Thoracic aorta (tissue), 2 donors: ENCODE measurements around the gene LRMDA. TPM values are rescaled to one million over a fixed set of nuclear protein-coding genes. Genes with fewer than 3 reads are reported as not detected.

Source experiments
- ATAC-seq: fragments of 150-250 bp; one replicate; pipeline ENCODE4 v1.8.0; 2017; ENCODE audit warnings: low read depth; ENCODE audit not compliant: insufficient number of reproducible peaks, low FRiP score
- DNase-seq: peaks from one replicate; pipeline ENCODE4 v3.0.0-alpha.2; 2020; ENCODE audit warnings: low spot score
- H3K27ac ChIP-seq, 2 donors: fragments of 200-600 bp; sonication (generic); 1 replicate in 1 of 2; 2 replicates in 1 of 2; pipeline ENCODE4 v1.5.1; 2016; ENCODE audit warnings: mild to moderate bottlenecking in 2 of 2, moderate library complexity in 2 of 2
- H3K27me3 ChIP-seq: fragments of 200-600 bp; sonication (generic); replicated peaks from 2 replicates; pipeline ENCODE4 v1.6.0; 2016; ENCODE audit warnings: mild to moderate bottlenecking; ENCODE audit not compliant: insufficient read depth
- H3K36me3 ChIP-seq: fragments of 200-600 bp; sonication (generic); one replicate; pipeline ENCODE4 v1.5.1; 2016
- H3K4me1 ChIP-seq, 2 donors: fragments of 200-600 bp; sonication (generic); 1 replicate in 1 of 2; 2 replicates in 1 of 2; pipeline versions ENCODE4 v1.5.1 to v1.6.0; 2016; ENCODE audit warnings: low read depth in 2 of 2, mild to moderate bottlenecking in 1 of 2; ENCODE audit not compliant: control insufficient read depth in 1 of 2
- H3K4me3 ChIP-seq: fragments of 200-600 bp; sonication (generic); 2 replicates; pipeline ENCODE4 v1.5.1; 2016; ENCODE audit warnings: mild to moderate bottlenecking
- H3K9me3 ChIP-seq: fragments of 200-600 bp; sonication (generic); 2 replicates; pipeline ENCODE4 v1.5.1; 2016
- CTCF ChIP-seq: fragments of 200-600 bp; sonication (generic); IDR thresholded peaks from one replicate; pipeline ENCODE4 v1.5.1; 2019; ENCODE audit warnings: antibody characterized with exemption
- total RNA-seq, 2 donors: library from RNA; depleted of rRNA; stranded (reverse); fragments of >200 nt; gene quantifications; one replicate each; pipeline versions ENCODE4 v1.1.0 to v1.2.3, GENCODE V29; 2016

The LRMDA gene
- total RNA-seq, 2 donors from 2014 or later, result 8.3 to 36.6 TPM

- DNase-seq (no peak), ATAC-seq (no peak)
- Histone ChIP-seq H3K4me1 (no peaks in the 10 kb centered on the region), H3K36me3 (no peaks in the 10 kb centered on the region), H3K27me3 (no peaks in the 10 kb centered on the region), H3K9me3 (no peaks in the 10 kb centered on the region), H3K27ac (no peak overlapping the region), H3K4me3 (no peak overlapping the region)
- no peak for TF ChIP-seq CTCF
These were observed 699.5 kb downstream of the LRMDA start for GRCh38 chr10:76130892-76131291.

GRCh38 chr10:76133597-76134255 is 702.3 kb downstream of the LRMDA start:
- H3K36me3 ChIP-seq, result no peaks in the 10 kb centered on the region
- no peaks in the 10 kb centered on the region for H3K27me3 ChIP-seq
- no peaks in the 10 kb centered on the region for H3K9me3 ChIP-seq
- no peaks in the 10 kb centered on the region for H3K4me1 ChIP-seq
- no peak overlapping the region for H3K4me3 ChIP-seq
- no peak for TF ChIP-seq CTCF
- DNase-seq, result no peak
- H3K27ac ChIP-seq, result no peak overlapping the region
- ATAC-seq, result no peak

- no peaks in the 10 kb centered on the region for H3K36me3 ChIP-seq
- H3K27ac ChIP-seq, result no peak overlapping the region
- DNase-seq (no peak), ATAC-seq (no peak)
- H3K9me3 ChIP-seq, result no peaks in the 10 kb centered on the region
- TF ChIP-seq CTCF, result no peak
- H3K4me3 ChIP-seq, result no peak overlapping the region
- H3K4me1 ChIP-seq, result no peaks in the 10 kb centered on the region
- no peaks in the 10 kb centered on the region for H3K27me3 ChIP-seq
These were observed 705.5 kb downstream of the LRMDA start for GRCh38 chr10:76136961-76137360.

GRCh38 chr10:76138286-76138685 is 706.9 kb downstream of the LRMDA start:
- Histone ChIP-seq H3K36me3 (no peaks in the 10 kb centered on the region), H3K4me3 (no peak overlapping the region), H3K9me3 (no peaks in the 10 kb centered on the region), H3K27me3 (no peaks in the 10 kb centered on the region), H3K27ac (no peak overlapping the region), H3K4me1 (no peaks in the 10 kb centered on the region)
- TF ChIP-seq CTCF, result no peak
- DNase-seq (no peak), ATAC-seq (no peak)

- TF ChIP-seq CTCF, result no peak
These were observed 707.5 kb downstream of the LRMDA start for GRCh38 chr10:76138906-76139305.

More at GRCh38 chr10:76138906-76139305, 707.5 kb downstream of the LRMDA start:
- Histone ChIP-seq H3K27me3 (no peaks in the 10 kb centered on the region), H3K27ac (no peak overlapping the region), H3K4me3 (no peak overlapping the region), H3K9me3 (no peaks in the 10 kb centered on the region), H3K4me1 (no peaks in the 10 kb centered on the region), H3K36me3 (no peaks in the 10 kb centered on the region)
- DNase-seq, result no peak
- no peak for ATAC-seq
